Amniotic stem cell (primary cell): ENCODE data around the gene TMEM229B.

Experiments used
- DNase-seq: peaks from one replicate; lab custom pipeline; 2025; lab: John Stamatoyannopoulos, UW

TMEM229B gene

GRCh38 chr14:67515386-67516079, 27.0 kb upstream of the TMEM229B start:
- DNase-seq = no peak

GRCh38 chr14:67514650-67515385, 26.3 kb upstream of the TMEM229B start:
- peak; percentile 13 for DNase-seq

DNA sequence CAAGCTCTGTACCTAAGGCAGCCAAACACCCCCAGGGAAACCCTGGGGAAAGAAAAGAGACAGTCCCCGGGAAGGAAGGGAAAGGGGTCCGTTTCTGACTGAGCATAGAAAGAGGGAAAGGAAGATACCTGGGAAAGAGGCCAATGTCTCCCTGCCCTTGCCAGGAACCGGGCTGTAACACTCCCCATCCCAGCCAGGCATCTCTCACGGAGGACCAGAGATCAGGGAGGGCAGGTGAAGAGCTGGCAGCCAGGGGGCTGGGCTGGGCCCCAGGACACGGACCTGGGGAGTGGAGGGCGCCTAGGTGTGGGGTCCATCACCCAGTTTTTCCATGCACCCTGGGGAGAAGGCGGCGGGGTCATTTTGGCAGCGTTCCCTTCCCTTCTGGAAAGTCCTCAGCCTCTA, 25.7 kb upstream of the TMEM229B start:
- no peak for DNase-seq

- no peak for DNase-seq
Observed at GRCh38 chr14:67513631-67514108, 25.1 kb upstream of the TMEM229B start.

DNA sequence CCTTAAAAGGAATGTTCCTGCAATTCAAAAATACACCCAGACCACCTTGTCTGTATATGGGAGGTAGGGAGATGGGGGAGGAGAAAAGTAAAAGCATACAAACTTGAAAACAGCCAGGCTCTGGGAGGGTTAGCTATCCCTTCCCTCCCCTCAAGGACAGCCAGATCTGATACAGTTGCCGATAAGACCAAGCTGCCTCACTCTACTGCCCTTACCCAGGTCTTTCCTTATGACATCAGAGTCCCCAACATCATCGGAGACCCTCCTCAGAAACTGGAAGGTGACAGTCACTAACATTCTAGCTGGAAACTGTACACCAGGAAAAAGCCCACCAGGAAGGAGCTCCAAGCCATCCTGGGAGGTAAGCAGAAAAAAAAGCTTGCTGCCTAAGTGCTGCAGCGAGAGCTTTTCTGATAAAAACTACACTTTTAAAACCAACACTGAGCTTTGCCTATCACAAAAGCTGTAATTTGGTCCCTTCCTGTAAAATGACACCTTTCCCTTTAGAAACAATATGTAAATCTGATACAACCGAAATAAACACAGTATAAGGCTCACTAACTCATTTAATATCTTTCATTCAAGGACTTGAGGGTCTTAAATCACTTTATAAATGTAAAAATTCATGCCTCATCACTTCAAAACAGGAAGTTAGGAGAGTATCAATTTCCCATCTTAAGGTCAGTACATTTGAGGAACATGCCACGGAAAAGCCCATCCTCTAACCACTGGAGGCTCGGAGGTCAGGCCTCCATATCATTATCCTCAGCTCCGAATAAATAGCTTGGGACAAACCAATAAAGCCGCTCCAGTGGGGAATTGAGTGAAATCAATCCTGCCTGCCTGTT, 24.2 kb upstream of the TMEM229B start:
- no peak for DNase-seq

- DNase-seq = no peak
Observed at GRCh38 chr14:67510836-67511235, 22.3 kb upstream of the TMEM229B start.

DNA sequence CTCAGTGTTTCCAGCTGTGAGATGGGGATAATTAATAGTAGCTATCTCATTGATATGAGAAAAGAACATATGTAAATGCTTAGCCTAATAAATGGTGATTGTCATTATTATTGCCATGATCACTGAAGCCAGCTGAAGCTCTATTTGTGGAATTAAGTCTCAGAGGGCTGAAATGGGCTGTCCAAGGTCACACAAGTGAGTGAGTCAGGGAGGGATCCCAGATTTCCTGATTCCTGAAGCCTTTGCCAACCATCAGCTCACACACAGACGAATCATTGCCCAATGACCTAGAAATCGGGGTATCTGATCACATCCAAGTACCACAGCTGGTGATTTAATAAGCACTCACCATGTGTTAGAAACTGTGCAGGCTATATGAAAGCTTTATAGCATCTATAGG, 21.6 kb upstream of the TMEM229B start:
- no peak for DNase-seq

- DNase-seq = no peak
Observed at GRCh38 chr14:67508956-67509355, 20.4 kb upstream of the TMEM229B start.

- DNase-seq = no peak
Observed at GRCh38 chr14:67505254-67505653, 16.7 kb upstream of the TMEM229B start.

DNA sequence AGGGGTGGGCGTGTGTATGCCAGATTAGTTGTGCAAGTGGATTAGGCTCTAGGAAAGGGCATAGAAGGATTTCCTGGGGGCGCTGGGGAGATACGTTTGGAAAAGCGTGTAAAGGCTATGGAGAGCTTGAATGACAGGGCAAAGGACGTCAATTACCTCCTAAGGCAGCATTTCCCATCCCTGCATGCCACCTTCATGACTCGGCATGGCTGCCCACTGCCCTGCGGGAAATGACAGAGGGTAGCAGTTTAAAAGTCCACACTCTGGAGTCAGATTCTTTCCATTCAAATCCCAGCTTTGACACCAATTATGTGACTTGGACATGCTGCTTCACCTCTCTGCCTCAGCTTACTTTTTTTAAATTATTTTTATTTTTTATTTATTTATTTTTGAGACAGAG, 14.8 kb upstream of the TMEM229B start:
- no peak for DNase-seq

- no peak for DNase-seq
Observed at GRCh38 chr14:67502867-67503266, 14.3 kb upstream of the TMEM229B start.

GRCh38 chr14:67501670-67502069, 13.1 kb upstream of the TMEM229B start:
- DNase-seq = no peak

DNA sequence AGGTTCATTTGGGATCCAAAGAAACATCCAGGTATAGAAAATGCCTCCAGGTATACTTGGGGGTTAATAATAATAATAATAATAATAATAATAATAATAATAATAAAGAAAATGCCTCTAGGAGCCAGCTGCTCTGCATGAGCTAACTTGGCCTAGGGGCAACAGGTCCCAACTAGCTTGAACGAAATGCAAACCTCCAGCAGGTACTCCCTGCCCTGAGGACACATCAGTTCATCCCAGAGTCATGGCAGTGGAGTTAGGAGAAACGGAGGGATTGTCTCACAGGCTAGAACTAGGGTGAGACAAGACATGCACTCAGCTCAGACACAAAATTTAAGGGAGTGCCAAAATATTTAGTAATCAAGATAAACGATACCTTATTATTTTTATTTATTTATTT, 12.5 kb upstream of the TMEM229B start:
- DNase-seq = no peak

- DNase-seq = no peak
Observed at GRCh38 chr14:67497716-67498115, 9.2 kb upstream of the TMEM229B start.

- no peak for DNase-seq
Observed at GRCh38 chr14:67497216-67497615, 8.7 kb upstream of the TMEM229B start.

DNA sequence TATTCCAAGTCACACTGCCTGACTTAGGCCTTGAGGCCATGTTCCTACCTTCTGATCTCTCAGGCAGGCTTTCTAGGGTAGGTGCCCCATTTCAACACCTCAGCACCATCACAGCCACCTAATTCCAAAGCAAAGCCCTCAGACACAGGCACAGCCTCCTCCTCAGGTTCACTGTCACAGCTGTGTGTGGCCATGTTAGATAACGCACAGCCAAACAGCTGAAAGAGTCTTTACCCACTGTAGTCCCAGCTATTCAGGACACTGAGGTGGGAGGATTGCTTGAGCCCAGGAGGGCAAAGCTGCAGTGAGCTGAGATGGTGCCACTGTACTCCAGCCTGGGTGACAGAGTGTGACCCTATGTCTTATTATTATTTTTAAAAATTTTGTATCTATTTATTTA, 7.3 kb upstream of the TMEM229B start:
- no peak for DNase-seq

DNA sequence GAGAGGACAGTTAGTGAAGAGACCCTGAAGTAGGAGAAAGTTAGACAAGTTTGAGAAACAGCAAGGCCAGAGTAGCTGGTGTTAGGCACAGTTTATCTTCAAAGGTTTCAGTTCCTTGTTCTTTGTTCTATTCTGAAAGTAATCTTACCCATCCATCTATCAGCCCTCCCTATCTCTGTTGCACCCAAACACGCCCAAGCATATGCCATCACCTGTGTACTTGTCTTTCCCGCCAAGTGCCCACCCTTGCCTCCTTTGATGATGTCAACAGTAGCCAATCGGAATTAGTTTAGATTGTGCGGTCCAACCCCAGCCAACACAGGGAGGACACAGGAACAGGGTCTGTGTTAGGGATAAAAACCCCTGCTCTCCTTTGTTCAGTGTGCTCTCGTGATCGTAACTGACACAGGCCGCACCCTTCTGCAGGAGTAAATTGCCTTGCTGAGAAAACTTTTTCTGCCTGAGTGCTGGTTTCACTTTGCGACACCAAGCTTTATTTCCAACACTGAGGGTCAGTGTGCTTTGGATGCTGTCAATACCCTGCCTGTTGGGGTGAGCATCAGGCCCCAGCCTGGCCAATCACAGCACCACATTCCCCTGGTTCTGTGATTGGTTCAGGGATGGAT, 4.7 kb upstream of the TMEM229B start:
- no peak for DNase-seq

DNA sequence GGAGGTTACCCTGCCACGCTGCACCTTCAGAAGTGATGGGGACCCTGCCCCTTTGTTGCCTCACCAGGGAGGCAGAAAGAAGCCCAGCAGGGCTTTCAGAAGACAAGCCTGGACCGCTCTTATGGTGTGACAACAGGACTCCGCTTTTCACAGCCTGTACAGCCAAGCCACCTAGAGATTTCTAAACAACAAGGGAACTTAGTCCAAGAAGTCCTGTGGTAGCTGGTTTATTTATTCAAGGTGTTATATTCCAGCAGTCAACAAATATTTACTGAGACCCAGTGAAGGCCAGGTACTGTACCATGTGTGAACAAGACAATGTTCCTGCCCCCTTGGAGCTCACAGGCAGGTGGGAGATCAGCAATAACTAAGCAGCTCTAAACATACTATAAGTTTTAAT, 4.0 kb upstream of the TMEM229B start:
- no peak for DNase-seq

DNA sequence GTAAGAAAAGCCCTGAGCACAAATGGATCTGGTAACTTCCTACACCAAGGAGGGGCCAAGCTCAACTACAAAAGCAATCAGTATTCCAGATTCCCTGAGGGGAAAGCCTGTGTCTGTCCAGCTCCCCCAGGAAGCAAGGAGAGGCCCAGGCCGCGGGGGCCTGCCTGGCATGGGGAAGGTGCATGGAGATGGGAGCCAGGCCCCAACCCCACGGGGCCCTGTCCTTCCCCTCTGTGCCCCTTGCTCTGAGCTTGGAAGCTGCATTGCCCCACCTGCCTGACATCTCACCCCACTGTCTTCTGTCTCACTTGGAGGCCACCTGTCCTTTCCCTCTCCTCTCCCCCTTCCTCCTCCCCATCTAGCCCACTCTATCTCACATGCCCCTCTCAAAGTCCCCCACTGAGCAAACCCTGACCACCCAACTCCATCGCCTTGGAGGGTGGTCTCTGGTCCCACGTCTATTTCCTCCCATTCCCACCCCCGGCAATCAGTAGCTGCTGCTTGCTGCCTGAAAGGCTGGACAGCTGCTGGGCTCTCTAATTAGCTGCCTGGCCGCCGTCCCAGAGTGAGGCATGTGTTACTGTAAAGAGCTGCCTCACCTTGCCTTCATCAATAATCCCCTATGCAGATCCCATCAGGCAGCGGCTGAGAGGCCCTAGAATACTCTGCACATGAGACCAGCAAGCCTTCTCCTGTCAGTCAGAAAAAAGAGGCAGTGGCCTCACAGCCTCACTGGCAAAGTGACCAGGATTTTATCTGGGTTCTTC, 3.4 kb upstream of the TMEM229B start:
- no peak for DNase-seq

DNA sequence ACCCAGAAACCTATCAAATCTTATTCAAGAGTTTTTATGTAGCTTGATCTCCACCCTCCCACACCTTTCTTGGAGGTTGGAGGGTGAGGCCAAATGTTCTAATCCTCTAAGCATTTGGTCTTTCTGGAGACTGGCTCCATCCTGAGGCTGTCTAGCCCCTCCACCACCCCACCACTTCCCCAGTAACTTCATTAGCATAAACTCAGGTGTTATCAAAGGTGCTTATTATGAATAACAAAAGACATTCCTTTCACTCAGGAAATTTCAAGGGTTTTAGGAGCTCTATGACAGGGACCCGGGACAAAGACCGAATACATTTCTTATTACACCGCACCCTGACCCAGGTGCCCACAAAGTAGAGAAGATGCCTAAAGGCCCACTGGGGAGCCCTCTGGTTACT, 2.8 kb upstream of the TMEM229B start:
- no peak for DNase-seq

GRCh38 chr14:67490196-67490595, 1.7 kb upstream of the TMEM229B start:
- DNase-seq = no peak
